COLO829 (cell line): Measurements from ENCODE around the gene RIPK3.

Experiments
- DNase-seq: peaks from one replicate; pipeline ENCODE4 v3.0.0; 2012; ENCODE audit warnings: low spot score

Gene RIPK3

GRCh38 chr14:24300326-24300980, 39.3 kb downstream of the RIPK3 start:
- no peak for DNase-seq

- DNase-seq = peak; percentile 94
Observed at GRCh38 chr14:24299255-24300191, 40.3 kb downstream of the RIPK3 start, which contains the start of the genes DHRS1 and NOP9. DHRS1 (minus strand) TSS chr14:24299780; CDS start chr14:24299106, 674 bp downstream. NOP9 (plus strand) TSS chr14:24299850; CDS start chr14:24299955, 105 bp downstream.

GRCh38 chr14:24298892-24299254, 40.9 kb downstream of the RIPK3 start:
- peak; percentile 92 for DNase-seq

- DNase-seq = no peak
Observed at GRCh38 chr14:24297190-24297964, 42.4 kb downstream of the RIPK3 start.

GRCh38 chr14:24296341-24297157, 43.2 kb downstream of the RIPK3 start:
- peak; percentile 87 for DNase-seq

- DNase-seq = no peak
Observed at GRCh38 chr14:24293525-24293924, 46.3 kb downstream of the RIPK3 start.

GRCh38 chr14:24292118-24292807, 47.5 kb downstream of the RIPK3 start:
- no peak for DNase-seq

GRCh38 chr14:24291446-24292117, 48.2 kb downstream of the RIPK3 start:
- no peak for DNase-seq

GRCh38 chr14:24290746-24291145, 49.0 kb downstream of the RIPK3 start:
- DNase-seq = no peak

- no peak for DNase-seq
Observed at GRCh38 chr14:24289649-24290280, 50.0 kb downstream of the RIPK3 start.

- no peak for DNase-seq
Observed at GRCh38 chr14:24286996-24287395, 52.8 kb downstream of the RIPK3 start.
